Fibroblast of pulmonary artery (primary cell): ENCODE measurements around the gene CST3.
"Not testable (repeated sequence)": the region's sequence is repeated elsewhere in the genome, so short reads cannot be mapped to it uniquely, and the experiment has no call there.

Experiments
- DNase-seq: peaks from one replicate; pipeline ENCODE4 v3.0.0-alpha.2; 2010; ENCODE audit warnings: low read depth
- H3K4me3 ChIP-seq: replicated peaks from 2 replicates; pipeline ENCODE4 v1.5.1; 2011; ENCODE audit warnings: low read depth, mild to moderate bottlenecking, control low read depth, low read length, moderate library complexity
- CTCF ChIP-seq: IDR thresholded peaks from 2 replicates; pipeline ENCODE4 v1.5.1; 2011; ENCODE audit warnings: mild to moderate bottlenecking, control low read depth, low read length, inconsistent platforms; ENCODE audit errors: missing control alignments

CST3 gene

GRCh38 chr20:23622839-23623343 is 14.9 kb downstream of the CST3 start:
- TF ChIP-seq CTCF: no peak
- peak overlapping the region; percentile 44 for H3K4me3 ChIP-seq
- peak; percentile 96 for DNase-seq

- peak overlapping the region; percentile 44 for H3K4me3 ChIP-seq
- DNase-seq: not testable (repeated sequence)
Measured at GRCh38 chr20:23622401-23622800, 15.4 kb downstream of the CST3 start.

- DNase-seq, H3K4me3 ChIP-seq: not testable (repeated sequence)
Measured at GRCh38 chr20:23620670-23621386, 16.9 kb downstream of the CST3 start.

- H3K4me3 ChIP-seq: no peak overlapping the region
Measured at GRCh38 chr20:23614163-23614562, 23.6 kb downstream of the CST3 start.

GRCh38 chr20:23613676-23614075 is 24.1 kb downstream of the CST3 start:
- no peak for DNase-seq
- no peak overlapping the region for H3K4me3 ChIP-seq
- no peak for TF ChIP-seq CTCF

More at GRCh38 chr20:23614163-23614562, 23.6 kb downstream of the CST3 start:
- no peak for TF ChIP-seq CTCF
- DNase-seq: no peak

- no peak for DNase-seq
- no peak for TF ChIP-seq CTCF
- no peak overlapping the region for H3K4me3 ChIP-seq
Measured at GRCh38 chr20:23612396-23612795, 25.4 kb downstream of the CST3 start.

- no peak for DNase-seq
- TF ChIP-seq CTCF: no peak
- H3K4me3 ChIP-seq: no peak overlapping the region
Measured at GRCh38 chr20:23609486-23610109, 28.2 kb downstream of the CST3 start.

GRCh38 chr20:23608251-23608846 is 29.4 kb downstream of the CST3 start:
- no peak for DNase-seq
- H3K4me3 ChIP-seq: no peak overlapping the region
- no peak for TF ChIP-seq CTCF
